DOHH2 (cell line): ENCODE data around the gene TBC1D4.
A peak's percentile ranks its signal among the peaks of the same experiment; 100 is the strongest.

Experiments
- H3F3A ChIP-seq: fragments of 200-600 bp; sonication (generic), shearing (Covaris generic); 2 replicates; pipeline ENCODE4 v1.6.0; 2016; ENCODE audit warnings: antibody characterized with exemption, mild to moderate bottlenecking; ENCODE audit not compliant: control insufficient read depth, insufficient read depth
- H3K27ac ChIP-seq: fragments of 200-600 bp; sonication (generic); 2 replicates; pipeline ENCODE4 v1.5.1; 2014; ENCODE audit warnings: low read depth, mild to moderate bottlenecking, low read length, moderate library complexity
- H3K27me3 ChIP-seq: fragments of 200-600 bp; sonication (generic); 2 replicates; pipeline ENCODE4 v1.6.1; 2014; ENCODE audit warnings: mild to moderate bottlenecking, low read length, mixed read lengths; ENCODE audit not compliant: control insufficient read depth
- H3K36me3 ChIP-seq: fragments of 200-600 bp; sonication (generic); 2 replicates; pipeline ENCODE4 v1.6.1; 2014; ENCODE audit warnings: mild to moderate bottlenecking, low read length, moderate library complexity, mixed read lengths; ENCODE audit not compliant: control insufficient read depth
- H3K4me1 ChIP-seq: fragments of 200-600 bp; sonication (generic); 2 replicates; pipeline ENCODE4 v1.6.1; 2014; ENCODE audit warnings: mild to moderate bottlenecking, low read length, mixed read lengths; ENCODE audit not compliant: control insufficient read depth
- H3K4me2 ChIP-seq: fragments of 200-600 bp; sonication (generic); 2 replicates; pipeline ENCODE4 v1.6.0; 2014; ENCODE audit warnings: mild to moderate bottlenecking, low read length, moderate library complexity
- H3K4me3 ChIP-seq: fragments of 200-600 bp; sonication (generic); 2 replicates; pipeline ENCODE4 v1.5.1; 2014; ENCODE audit warnings: mild to moderate bottlenecking, low read length, mixed read lengths
- H3K79me2 ChIP-seq: fragments of 200-600 bp; sonication (generic); 2 replicates; pipeline ENCODE4 v1.6.1; 2014; ENCODE audit warnings: mild to moderate bottlenecking, low read length, mixed read lengths; ENCODE audit not compliant: control insufficient read depth
- H3K9me2 ChIP-seq: fragments of 200-600 bp; sonication (generic); replicated peaks from 2 replicates; pipeline ENCODE4 v1.6.1; 2014; ENCODE audit warnings: mild to moderate bottlenecking, low read length, mixed read lengths; ENCODE audit not compliant: control insufficient read depth
- H3K9me3 ChIP-seq: fragments of 200-600 bp; sonication (generic); 2 replicates; pipeline ENCODE4 v1.6.1; 2014; ENCODE audit warnings: antibody characterized with exemption, low read length, mixed read lengths; ENCODE audit not compliant: control insufficient read depth, insufficient read depth
- H4K20me1 ChIP-seq: fragments of 200-600 bp; sonication (generic); 2 replicates; pipeline ENCODE4 v1.6.0; 2014; ENCODE audit warnings: low read depth, mild to moderate bottlenecking, antibody characterized with exemption, low read length, moderate library complexity; ENCODE audit not compliant: control insufficient read depth, insufficient read depth
- CTCF ChIP-seq: fragments of 200-600 bp; sonication (generic); IDR thresholded peaks from one replicate; pipeline ENCODE4 v1.5.1; 2014; ENCODE audit warnings: antibody characterized with exemption, mild to moderate bottlenecking, low read depth, low read length; ENCODE audit not compliant: poor library complexity, severe bottlenecking
- EZH2phosphoT487 ChIP-seq: fragments of 200-600 bp; sonication (generic); IDR thresholded peaks from 2 replicates; pipeline ENCODE4 v1.6.1; 2017; ENCODE audit warnings: borderline replicate concordance, mild to moderate bottlenecking, antibody characterized with exemption, low read length, moderate library complexity, mixed read lengths

The TBC1D4 gene

GRCh38 chr13:75482070-75482819 lies at the start of gene TBC1D4:
Gene TBC1D4 (minus strand): TSS chr13:75482169. CDS start chr13:75481767, 402 bp downstream.
- peak within 1 kb of the TSS; percentile 85 for H3K27ac ChIP-seq
- H4K20me1 ChIP-seq = peaks cover 26% of the 10 kb centered on the region
- no peaks in the 10 kb centered on the region for H3K9me3 ChIP-seq
- TF ChIP-seq CTCF (peak; percentile 82), EZH2phosphoT487 (no peak)
- peaks cover 3% of the 10 kb centered on the region; the same call in 1 of the 2 replicates for H3F3A ChIP-seq
- H3K9me2 ChIP-seq = no peaks in the 10 kb centered on the region
- H3K4me1 ChIP-seq = peaks cover 35% of the 10 kb centered on the region
- peak within 1 kb of the TSS; percentile 90 for H3K4me3 ChIP-seq
- H3K4me2 ChIP-seq = peak within 1 kb of the TSS; percentile 62
- no peaks in the 10 kb centered on the region for H3K27me3 ChIP-seq
- peaks cover 57% of the 10 kb centered on the region for H3K79me2 ChIP-seq
- peaks cover 39% of the 10 kb centered on the region for H3K36me3 ChIP-seq

GRCh38 chr13:75530549-75530961 lies 48.6 kb upstream of the TBC1D4 start:
- H3K27ac ChIP-seq = no peak overlapping the region
- TF ChIP-seq CTCF (no peak), EZH2phosphoT487 (no peak)
- peaks cover 4% of the 10 kb centered on the region; the same call in 1 of the 2 replicates for H3K79me2 ChIP-seq
- H3K4me1 ChIP-seq = peaks cover 3% of the 10 kb centered on the region; the same call in 1 of the 2 replicates
- H3F3A ChIP-seq = no peaks in the 10 kb centered on the region
- H3K9me3 ChIP-seq = no peaks in the 10 kb centered on the region
- H4K20me1 ChIP-seq = no peaks in the 10 kb centered on the region
- peaks cover 36% of the 10 kb centered on the region for H3K36me3 ChIP-seq
- H3K27me3 ChIP-seq = no peaks in the 10 kb centered on the region
- H3K9me2 ChIP-seq = no peaks in the 10 kb centered on the region
- no peak overlapping the region for H3K4me2 ChIP-seq
- no peak overlapping the region for H3K4me3 ChIP-seq

- Histone ChIP-seq H3K27me3 (no peaks in the 10 kb centered on the region), H3F3A (no peaks in the 10 kb centered on the region), H3K4me3 (no peak overlapping the region), H3K79me2 (no peaks in the 10 kb centered on the region), H3K36me3 (peaks cover 13% of the 10 kb centered on the region), H3K27ac (no peak overlapping the region), H3K4me1 (peaks cover 8% of the 10 kb centered on the region), H4K20me1 (no peaks in the 10 kb centered on the region), H3K4me2 (no peak overlapping the region), H3K9me2 (no peaks in the 10 kb centered on the region), H3K9me3 (peaks cover 22% of the 10 kb centered on the region; the same call in 1 of the 2 replicates)
- TF ChIP-seq CTCF (no peak), EZH2phosphoT487 (no peak)
Measured at GRCh38 chr13:75521956-75522355, 40.0 kb upstream of the TBC1D4 start.
